Activated CD8-positive, alpha-beta memory T cell treated with anti-CD3 and anti-CD28 coated beads for 1 hour (primary cell): ENCODE results near the gene HIRA.

Source experiments
- DNase-seq, 2 donors: peaks; one replicate each; pipeline ENCODE4 v3.0.0-alpha.2; 2020; ENCODE audit warnings: low read depth in 1 of 2; ENCODE audit errors: extremely low read depth in 1 of 2

Gene HIRA

DNA sequence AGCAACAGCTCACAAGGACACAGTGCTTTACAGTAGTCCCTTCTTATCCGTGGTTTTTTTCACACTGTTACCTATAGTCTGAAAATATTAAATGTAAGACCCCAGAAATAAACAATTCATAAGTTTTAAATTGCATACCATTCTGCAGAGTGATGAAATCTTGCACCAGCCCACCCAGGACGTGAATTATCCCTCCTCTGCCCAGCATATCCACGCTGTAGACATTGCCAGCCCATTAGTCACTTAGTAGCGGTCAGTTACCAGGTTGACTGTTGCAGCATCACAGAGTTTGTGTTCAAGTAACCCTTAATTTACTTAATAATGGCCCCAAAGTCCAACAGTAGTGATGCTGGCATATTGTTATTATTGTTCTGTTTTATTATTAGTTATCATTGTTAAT lies 143.6 kb downstream of the HIRA start:
- DNase-seq: no peak

GRCh38 chr22:19287076-19287707 lies 144.3 kb downstream of the HIRA start:
- no peak for DNase-seq

DNA sequence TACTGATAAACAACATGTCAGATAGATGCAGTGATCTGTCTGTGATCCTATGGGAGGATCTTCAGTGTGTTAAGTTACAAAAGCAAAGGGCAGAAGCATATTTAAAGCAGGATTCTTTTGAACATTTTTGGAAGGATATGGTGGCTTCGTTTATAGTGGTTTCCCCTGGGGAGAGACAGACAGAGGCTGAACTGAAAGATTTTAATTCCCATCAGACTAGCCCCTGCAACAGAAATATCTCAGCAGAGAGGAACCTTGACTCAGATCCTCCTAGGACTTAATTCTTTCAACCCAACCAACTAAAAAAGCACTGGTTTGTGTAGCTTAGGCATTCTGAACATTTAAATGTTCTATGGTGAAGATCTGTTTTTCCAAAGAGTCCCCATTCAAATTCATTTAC lies 145.7 kb downstream of the HIRA start:
- no peak for DNase-seq
